ENCODE results near the gene TGFBR1.

The TGFBR1 gene

DNA sequence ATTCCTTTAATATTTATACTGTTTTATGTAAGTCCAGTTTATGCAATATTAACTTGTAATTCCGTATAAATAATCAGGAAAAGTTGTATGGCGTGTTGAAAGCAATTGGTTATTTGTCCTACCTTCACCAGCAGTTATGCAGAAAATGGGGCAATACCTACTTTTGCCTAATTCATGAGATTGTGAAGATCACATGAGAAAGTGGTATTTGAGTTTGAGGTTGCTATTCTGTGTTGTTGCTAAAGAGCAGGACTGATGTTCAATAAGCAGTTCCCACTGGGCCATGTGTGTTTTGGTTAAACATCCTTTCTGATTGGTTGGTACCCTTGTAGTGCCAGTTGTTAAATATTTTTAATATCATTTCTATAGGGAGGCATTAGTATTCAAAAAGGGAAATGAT, 3.2 kb downstream of the TGFBR1 start:
- no peak for DNase-seq

GRCh38 chr9:99109522-99109921, 4.6 kb downstream of the TGFBR1 start:
- no peak for DNase-seq

GRCh38 chr9:99112750-99113413, 8.0 kb downstream of the TGFBR1 start:
- peak in 1 of 4 experiments; percentile 20 for DNase-seq

GRCh38 chr9:99113414-99114048, 8.6 kb downstream of the TGFBR1 start:
- no peak for DNase-seq

DNA sequence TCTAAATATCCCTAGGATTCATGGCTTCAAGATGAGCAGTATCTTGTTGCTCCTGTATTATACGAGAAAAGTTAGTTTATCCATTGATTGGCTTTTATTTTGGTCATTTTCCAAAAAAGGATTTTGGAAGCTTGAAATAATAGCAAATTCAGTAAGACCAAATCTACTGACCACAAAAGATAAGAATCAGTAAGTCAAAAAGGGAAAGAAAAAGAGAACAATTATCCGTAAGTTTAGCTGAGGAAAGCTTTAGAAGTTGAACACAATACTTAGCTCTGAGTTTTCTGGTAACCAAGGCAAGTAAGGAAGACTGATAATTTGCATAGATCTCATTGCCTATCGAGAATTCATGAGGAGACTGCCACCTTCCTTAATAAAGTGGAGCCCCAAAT, 9.1 kb downstream of the TGFBR1 start:
- DNase-seq = no peak

- no peak for DNase-seq
Observed at GRCh38 chr9:99114846-99115500, 10.1 kb downstream of the TGFBR1 start.

GRCh38 chr9:99116003-99116411, 11.1 kb downstream of the TGFBR1 start:
- DNase-seq = no peak

DNA sequence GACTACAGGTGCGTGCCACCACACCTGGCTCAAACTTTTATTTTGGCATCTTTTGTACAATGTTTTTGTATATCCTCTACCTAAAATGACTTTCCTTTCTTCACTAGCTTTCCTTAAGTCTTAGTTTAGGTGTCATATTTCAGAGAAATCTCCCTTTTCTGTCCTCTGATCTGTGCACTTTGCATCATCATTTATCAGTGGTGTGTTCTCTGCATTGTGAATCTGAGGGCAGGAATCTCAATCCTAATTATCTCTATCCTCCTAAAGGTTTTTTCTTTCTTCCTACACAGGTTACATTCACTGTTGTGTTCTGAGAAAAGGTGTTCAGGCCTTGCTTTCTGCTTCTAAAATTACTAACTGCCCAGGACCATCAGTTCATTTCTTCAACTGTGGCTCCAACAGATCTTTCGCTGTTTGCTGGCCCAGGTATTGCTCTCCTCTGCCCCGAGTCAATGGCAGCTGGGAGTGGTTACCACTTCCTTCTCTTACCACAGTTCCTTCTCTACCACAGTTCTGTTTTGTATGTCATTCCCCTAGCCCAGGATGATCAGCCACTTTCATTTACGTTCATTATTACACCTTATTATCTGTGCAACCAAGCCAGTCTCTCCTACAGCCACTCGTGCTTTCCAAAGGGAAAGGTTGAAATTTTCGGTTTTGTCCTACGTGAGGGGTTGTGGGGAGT, 14.0 kb downstream of the TGFBR1 start:
- DNase-seq = peak in 2 of 4 experiments; percentile 7 to 9

- DNase-seq = no peak
Observed at GRCh38 chr9:99119976-99120655, 15.2 kb downstream of the TGFBR1 start.

DNA sequence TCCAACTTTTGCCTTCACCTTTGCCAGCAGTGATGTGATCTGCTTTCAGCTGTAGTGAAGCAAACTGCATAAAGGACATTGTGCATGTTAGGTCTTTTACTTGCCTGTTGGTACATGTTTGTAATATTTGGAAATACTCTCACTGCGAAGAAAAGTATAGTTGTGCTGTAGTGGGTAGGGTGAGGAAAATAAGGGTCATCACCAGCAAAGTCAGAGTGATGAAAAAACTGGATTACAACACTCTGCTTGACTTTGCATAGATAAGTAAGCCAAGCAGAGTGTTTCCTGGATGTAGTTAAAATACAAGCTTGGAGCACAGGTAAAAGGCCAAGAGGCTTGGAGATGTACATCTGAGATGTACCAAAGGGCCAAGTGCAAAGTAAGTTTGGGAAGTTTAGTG, 16.7 kb downstream of the TGFBR1 start:
- DNase-seq = no peak

GRCh38 chr9:99124534-99125255, 19.8 kb downstream of the TGFBR1 start:
- DNase-seq = no peak

DNA sequence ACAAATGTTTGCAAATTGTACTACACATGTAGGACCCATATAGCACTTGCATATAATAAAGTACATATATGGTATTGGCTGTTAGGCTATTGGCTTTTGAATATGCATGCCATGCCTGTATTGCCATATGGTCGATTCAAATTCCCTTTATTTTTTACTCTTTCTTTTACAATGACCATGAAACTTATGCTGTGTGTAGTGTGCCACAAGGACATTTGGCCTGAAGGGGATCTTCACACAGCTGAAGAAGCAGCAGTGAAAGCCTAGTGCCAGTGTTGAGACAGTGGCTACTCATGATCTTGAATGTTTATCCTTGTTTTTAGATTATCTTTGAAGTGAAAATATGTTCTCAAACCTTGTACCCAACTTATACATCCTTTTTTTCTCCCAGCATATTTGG, 20.5 kb downstream of the TGFBR1 start:
- DNase-seq = no peak

DNA sequence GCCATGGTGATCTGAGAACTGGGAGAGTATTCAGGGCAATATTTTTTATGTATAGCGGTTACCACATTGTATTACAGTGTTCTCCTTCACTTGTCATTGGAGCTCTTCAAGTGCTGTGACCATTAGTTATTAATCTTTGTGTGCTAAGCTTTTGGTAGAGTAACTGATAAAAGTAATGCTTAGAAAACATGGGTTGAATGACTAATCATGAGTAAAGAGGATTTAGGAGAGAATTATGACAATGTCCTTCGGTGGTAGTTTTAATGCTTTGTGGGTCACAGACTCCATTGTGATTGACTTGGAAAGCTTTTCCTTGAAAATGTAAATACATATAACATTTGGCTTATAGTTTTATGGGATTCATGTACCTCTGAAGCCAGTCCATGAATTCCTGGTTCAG, 21.4 kb downstream of the TGFBR1 start:
- DNase-seq = no peak

DNA sequence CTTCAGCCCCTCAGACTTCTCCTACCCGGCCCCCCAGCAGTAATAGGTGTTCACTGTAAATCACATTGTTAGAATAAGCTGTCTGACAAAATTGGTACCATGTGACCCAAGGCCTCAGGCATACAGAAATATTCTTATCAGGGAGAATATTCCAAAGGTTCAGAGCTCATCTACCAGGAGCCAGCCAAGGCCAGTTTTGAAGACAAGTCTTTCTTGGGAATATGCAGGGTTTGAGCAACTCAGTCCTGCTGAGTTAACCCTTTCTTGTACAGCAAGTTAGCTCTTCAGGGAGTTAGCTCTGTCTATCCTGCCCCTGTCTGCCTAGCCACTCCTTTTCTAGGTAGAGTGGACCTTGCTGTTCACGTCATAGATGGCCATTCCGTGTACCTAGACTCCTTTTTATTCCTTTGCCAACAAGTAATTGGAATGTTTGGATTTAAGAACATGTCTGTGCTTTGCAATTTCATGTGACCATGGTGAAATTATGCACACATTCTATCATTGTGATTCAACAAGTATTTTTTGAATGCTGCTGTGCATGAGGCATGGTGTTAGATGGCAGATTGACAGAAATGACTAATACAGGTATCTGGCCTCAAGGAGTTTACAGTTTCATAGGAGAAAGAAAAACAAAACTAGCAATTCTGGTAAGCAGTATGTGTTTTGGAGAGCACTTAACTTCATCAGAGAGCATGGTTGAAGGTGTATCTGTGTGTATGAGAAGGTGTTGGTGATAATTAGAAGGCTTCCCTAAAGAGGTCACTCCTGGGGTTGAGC, 22.6 kb downstream of the TGFBR1 start:
- DNase-seq = no peak

GRCh38 chr9:99128133-99128406, 23.2 kb downstream of the TGFBR1 start:
- DNase-seq = no peak

DNA sequence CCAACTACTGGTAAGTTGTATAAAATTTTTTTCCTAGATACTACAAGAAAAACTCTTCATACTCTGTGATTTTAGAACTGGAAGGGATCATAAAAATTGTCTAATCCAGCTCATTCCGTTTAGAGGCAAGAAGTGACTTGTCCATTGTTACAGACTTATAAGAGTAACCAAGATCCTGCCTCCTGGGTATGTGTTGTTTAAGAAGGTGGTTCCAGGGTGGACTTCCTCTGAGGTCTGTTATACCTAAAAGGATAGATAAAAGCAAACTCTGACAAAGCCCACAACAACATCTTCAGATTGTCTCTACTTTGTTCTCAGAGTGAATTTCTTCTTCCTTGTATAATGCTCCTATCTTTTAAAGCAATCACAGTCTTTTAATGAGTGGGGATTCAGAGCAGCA, 24.2 kb downstream of the TGFBR1 start:
- DNase-seq = no peak

- DNase-seq = no peak
Observed at GRCh38 chr9:99130069-99130468, 25.2 kb downstream of the TGFBR1 start.

DNA sequence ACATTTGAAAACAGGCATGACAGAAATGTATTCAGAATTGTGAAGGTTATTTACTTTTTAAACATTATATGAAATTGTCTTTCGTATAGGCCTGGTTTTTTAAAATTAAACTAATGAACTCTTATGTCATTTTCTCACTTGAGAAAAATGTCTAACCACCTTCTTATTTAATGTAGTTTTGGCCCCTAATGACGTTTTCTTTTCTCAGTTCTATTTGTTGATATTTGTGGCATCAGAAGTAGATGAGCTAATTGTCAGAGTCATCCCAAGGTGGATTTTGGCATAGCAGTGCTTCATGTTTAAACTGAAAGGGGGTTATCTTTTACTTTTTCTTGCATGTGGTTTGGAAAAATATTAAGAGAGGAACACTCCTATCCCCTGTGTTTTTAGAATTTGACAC, 28.2 kb downstream of the TGFBR1 start:
- DNase-seq = no peak

GRCh38 chr9:99134893-99135341, 30.0 kb downstream of the TGFBR1 start:
- DNase-seq = no peak

GRCh38 chr9:99135456-99135855, 30.5 kb downstream of the TGFBR1 start:
- DNase-seq = no peak

DNA sequence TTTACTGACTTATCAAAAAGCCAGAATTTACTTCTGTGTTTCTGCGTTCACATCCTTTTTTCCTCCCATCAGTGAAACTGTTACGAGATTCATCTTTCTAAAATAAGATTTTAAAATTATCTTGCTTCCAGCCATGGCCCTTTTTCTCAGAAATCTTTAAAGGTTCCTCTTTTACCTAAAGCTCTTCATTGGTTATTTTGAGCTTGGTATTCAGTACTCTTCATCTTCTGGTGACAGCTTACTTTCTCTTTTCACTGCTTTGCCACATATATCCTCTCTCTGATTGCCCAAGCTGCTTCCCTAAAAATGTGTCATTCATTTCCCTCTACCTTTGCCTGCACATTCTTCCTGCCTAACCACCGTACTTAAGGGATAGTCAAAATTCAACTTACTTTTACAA, 32.3 kb downstream of the TGFBR1 start:
- DNase-seq = no peak

- no peak for DNase-seq
Observed at GRCh38 chr9:99137891-99138290, 33.0 kb downstream of the TGFBR1 start.
